GM12892 (cell line): ENCODE data around the gene MUC12.

Experiments
- POLR2A ChIP-seq: IDR thresholded peaks from 2 replicates; pipeline ENCODE4 v1.6.1; 2011; ENCODE audit warnings: low read depth, low read length, control low read depth
- POLR2AphosphoS5 ChIP-seq: IDR thresholded peaks from 2 replicates; pipeline ENCODE4 v1.6.1; 2011; ENCODE audit warnings: low read depth, low read length, control low read depth
- TAF1 ChIP-seq: IDR thresholded peaks from 2 replicates; pipeline ENCODE4 v1.6.1; 2011; ENCODE audit warnings: low read depth, mild to moderate bottlenecking, control low read depth, low read length, borderline replicate concordance

- TF ChIP-seq POLR2A (no peak), TAF1 (no peak), POLR2AphosphoS5 (no peak)
These were observed 715 bp upstream of the MUC12 start for GRCh38 chr7:100968650-100969049.
